Left cardiac atrium (tissue), 4 donors: Measurements from ENCODE around the gene NFKB2. TPM values are rescaled to one million over a fixed set of nuclear protein-coding genes. Genes with fewer than 3 reads are reported as not detected.

Experiments used
- ATAC-seq, 2 donors: fragments of 200-7000 bp; cut with Tn5 transposase; one replicate each; pipeline ENCODE4 v1.9.1; 2020; ENCODE audit warnings: mild to moderate bottlenecking in 2 of 2, moderate library complexity in 2 of 2
- DNase-seq: peaks from one replicate; pipeline ENCODE4 v3.0.0-alpha.2; 2020
- intact Hi-C, 2 donors: fragments of 100-400 bp; cut with DNase I; formaldehyde crosslinking; loops; one replicate each; pipeline versions ENCODE4 v1.14.1 to v1.15.1; 2022 to 2023
- microRNA-seq, 2 donors: library from miRNA; unstranded; fragments of <30 nt; microRNA quantifications; one replicate each; pipeline ENCODE4 v1.2.0, GENCODE V29; 2020
- total RNA-seq, 2 donors: library from RNA; stranded (reverse); fragmentation: NEBNext Ultra II Directional; extraction: Animal tissue kit (Norgen Biotek cat#: 25700); gene quantifications; one replicate each; pipeline ENCODE4 v1.2.1, GENCODE V29; 2021
- donor health status: DM: no; HTN: yes; CAD: no.
- donor health status: DM: no; HTN: yes; CAD: no; lungs with severe emphysema.
- donor health status: DM: yes; HTN: yes; CAD: no.
- donor health status: Dilated cardiomyopathy.

NFKB2 gene
- total RNA-seq, 2 donors from 2014 or later: 16.1 to 24.9 TPM

DNA sequence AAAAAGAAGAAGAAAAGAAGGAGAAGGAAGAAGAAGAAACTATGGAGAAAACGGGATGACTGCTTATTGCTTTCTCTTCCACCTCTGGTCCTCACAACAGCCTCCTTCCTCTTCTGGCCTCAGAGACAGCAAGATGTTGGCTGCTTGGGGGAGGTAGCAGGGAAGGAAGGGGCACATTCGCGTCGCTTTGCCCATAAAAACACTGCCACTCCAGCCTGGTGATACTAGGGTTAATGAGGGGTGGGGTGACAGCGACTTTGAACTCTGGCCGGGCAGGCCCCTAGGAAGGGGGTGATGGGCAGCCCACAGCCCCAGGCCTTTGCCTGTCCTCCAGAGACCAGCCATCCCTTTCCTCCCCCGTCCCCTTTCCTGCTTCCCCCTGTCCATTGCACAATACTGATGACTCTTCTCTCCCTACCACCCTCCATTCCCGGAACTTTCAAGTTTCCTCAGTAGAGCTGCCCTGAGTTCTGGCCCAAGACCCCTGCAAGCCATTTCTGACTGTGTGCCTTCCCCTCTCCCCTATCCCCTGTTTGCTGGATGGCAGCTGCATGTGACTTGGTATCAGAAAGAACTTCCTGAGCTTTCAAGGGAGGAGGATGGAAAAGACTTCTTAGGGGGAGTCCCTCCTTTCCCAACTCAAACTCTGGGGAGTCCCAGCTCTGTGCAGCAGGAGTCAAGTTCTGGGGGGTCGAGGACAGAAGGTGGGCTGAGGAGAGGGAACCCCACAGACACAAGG, 39.1 kb downstream of the NFKB2 start:
- peak in 1 of 2 donors; percentile 26 for ATAC-seq
- intact Hi-C loops: no loop called here
- DNase-seq: no peak

DNA sequence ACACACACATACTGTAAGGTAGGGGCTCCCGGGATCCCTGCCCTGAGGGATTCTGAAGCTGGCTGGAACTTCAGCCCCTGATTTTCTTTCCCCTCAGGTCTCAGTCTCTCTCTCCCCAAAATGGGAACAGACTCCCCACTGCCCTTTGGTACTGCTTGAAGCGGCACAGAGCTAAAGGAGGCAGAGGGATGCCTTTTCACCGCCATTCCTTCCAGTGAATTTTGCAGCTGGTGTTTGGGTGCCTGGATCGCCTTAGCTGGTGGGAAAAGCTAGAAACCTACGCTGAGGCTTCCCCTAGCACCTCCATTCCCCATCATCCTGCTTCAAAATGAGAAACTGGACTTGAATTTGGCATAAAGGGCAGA, 39.6 kb downstream of the NFKB2 start:
- intact Hi-C loops: no loop called here
- DNase-seq (no peak), ATAC-seq (no peak)

GRCh38 chr10:102435529-102436233, 40.2 kb downstream of the NFKB2 start:
- intact Hi-C loops: no loop called here
- ATAC-seq (peak in 1 of 2 donors; percentile 3), DNase-seq (peak; percentile 53)

GRCh38 chr10:102436312-102436711, 40.8 kb downstream of the NFKB2 start:
- DNase-seq (no peak), ATAC-seq (no peak)
- intact Hi-C loops: no loop called here

- DNase-seq: no peak
- no peak for ATAC-seq
- intact Hi-C loops: no loop called here
Measured at GRCh38 chr10:102437515-102437914, 42.0 kb downstream of the NFKB2 start.

- intact Hi-C loops: no loop called here
- DNase-seq (no peak), ATAC-seq (no peak)
Measured at GRCh38 chr10:102438374-102438773, 42.9 kb downstream of the NFKB2 start.

- DNase-seq: no peak
- ATAC-seq: no peak
- intact Hi-C loops: no loop called here
Measured at GRCh38 chr10:102444851-102445250, 49.3 kb downstream of the NFKB2 start.

DNA sequence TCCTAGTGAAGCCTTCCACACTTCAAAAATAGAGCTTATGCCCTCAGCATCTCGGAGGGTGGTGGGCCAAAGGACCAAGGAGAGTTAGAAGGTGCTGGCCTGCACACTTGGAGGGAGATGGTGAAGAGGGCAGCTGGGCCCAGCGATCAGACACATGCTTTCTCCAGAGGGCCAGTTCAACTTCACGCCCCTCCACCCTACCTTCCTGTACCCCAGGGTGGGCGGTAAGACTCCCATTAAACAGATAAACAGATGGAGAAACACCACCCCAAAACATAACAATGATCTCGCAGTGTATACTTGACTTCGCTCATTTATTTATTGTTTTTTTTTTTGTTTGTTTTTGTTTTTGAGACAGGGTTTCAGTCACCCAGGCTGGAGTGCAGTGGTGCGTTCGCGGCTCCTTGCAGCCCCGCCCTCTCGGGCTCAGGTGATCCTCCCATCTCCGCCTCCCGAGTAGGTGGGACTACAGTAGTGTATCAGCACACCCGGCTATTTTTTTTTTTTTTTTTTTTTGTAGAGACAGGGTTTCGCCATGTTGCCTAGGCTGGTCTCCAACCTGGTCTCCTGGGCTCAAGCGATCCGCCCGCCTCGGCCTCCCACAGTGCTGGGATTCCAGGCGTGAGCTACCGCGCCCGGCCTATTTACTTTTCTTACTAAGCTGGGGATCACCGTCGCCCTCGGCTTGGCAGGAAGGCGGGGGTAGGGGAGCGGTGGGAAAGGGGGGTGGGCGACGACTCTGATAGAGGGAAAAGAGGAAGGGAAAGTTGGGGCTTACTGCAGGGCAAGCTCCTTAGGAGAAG, 54.0 kb downstream of the NFKB2 start:
- DNase-seq: peak; percentile 79

DNA sequence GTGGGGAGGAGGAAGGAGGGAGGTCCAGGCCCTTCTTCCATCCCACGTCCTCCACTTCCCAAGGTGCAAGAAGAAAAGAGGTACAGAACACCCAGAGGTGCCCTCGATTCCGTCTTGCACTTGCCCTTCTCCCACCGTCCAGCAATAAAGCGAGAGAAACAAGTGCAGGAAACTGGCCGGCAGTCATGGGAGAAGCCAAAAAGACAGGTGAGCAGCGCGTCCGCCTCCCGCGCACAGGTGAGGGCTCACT, 54.5 kb downstream of the NFKB2 start:
- ATAC-seq (no peak), DNase-seq (no peak)
- intact Hi-C loops: no loop called here

More for the DNA sequence above, 54.0 kb downstream of the NFKB2 start:
- ATAC-seq: peak; percentile 72 to 75
- intact Hi-C loops: no loop called here

DNA sequence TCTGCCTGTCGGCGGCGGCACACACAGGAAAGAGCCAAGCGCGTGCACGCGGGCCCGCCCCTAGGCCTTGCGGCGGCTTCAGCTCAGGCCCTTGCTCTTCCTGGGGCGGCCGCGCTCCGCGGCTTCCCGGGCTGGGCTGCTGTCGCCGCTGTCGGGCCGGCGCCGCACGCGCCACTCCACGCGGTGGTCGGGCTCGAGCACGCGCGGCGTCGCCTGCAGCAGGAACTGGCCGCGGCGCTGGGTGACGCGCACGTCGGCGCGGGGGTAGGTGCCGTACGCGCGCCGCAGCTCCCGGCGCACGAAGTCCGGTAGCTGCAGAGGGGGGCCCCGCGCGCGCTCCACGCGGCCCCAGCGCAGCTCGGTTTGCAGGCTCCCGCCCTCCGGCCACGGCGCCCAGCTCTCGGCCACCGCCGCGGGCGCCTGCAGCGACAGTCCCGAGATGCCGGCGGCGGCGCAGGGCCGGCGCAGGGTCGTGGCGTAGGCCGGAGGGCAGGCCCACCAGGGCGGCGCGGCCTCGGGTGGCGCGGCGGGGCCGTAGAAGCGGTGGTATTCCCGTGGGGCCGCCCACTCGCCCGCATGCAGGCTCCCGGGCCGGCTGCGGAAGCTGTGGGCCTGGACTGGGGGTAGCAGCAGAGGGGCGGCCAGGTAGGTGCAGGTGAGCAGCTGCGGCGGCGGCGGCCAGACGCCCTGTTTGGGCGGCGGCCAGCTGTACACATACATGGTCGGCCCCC, 55.0 kb downstream of the NFKB2 start:
- ATAC-seq (peak; percentile 90 to 96), DNase-seq (peak; percentile 89)
- intact Hi-C loops: no loop called here

DNA sequence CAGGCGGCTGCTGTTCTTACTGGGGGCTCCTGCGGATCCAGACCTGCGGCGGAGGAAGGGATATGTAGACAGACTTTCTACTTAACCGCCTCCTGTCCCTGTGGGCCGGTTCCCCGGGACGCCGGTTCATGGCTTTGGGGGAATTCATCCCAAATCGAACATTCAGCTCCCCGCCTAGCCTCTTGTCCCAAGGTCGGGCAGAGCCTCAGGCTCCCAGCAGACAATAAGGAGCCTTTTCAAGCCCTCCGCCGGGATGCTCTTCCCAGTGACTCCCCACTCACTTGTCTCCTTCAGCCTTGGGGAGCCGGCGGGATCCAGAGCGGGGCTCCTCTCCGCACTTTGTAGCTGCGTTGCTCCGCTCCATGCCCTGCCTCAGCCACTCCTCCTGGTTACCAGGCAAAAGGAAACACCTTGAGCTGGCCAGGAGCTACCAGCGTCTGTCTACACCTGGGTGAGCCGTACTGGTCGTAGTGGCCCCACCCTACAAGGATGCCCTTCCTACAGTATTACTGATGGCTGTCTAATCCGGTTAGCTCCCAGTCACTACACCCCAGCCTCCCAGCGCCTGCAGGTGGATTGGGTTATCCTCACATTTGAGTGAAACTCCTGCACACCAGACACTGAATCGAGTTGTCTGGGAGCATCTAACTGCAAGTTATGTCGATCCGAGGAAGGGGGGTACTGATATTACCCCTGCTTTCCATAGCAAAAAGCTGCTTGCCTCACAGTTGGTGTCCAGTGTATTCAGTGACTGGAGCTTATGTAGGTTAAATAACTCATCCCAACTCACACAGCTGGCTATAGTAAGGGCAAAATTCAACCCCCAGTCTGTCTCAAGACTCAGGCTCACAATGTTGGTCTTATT, 55.8 kb downstream of the NFKB2 start, which contains the start of gene C10orf95:
Gene C10orf95 (minus strand): TSS at position 439 of the 865 bp plus-strand sequence. CDS start 450 bp downstream, outside the sequence.
- no peak for DNase-seq
- peak in 1 of 2 donors; percentile 3 for ATAC-seq
- intact Hi-C loops: no loop called here

Small RNA genes within 50 kb of the gene (microRNA-seq; reads per million reads assigned to microRNA genes)
- 1,228 to 1,710 reads per million in 2 donors for gene MIR146B

Other genes with a start within 250 kb of the NFKB2 start
- gene NOLC1, start 243.3 kb upstream of the NFKB2 start, total RNA-seq: 10 to 100 TPM; 26.3 to 37.6 TPM
- 1 to 10 TPM in 1 of 2 donors, not detected in 1; 1.3 TPM for gene ELOVL3, start 169.4 kb upstream of the NFKB2 start, total RNA-seq
- gene PITX3, start 154.2 kb upstream of the NFKB2 start, total RNA-seq: not detected
- 10 to 100 TPM; 27.6 to 32.4 TPM for gene GBF1, start 150.2 kb upstream of the NFKB2 start, total RNA-seq
- 1 to 10 TPM; 2.3 to 3.4 TPM for gene PSD, start 23.1 kb downstream of the NFKB2 start, total RNA-seq
- gene FBXL15, start 25.1 kb downstream of the NFKB2 start, total RNA-seq: 10 to 100 TPM; 13.1 to 14.0 TPM
- gene CUEDC2, start 36.9 kb downstream of the NFKB2 start, total RNA-seq: 10 to 100 TPM; 61.8 to 66.3 TPM
- gene C10orf95, start 55.8 kb downstream of the NFKB2 start, total RNA-seq: not detected
- 100 to 1,000 TPM in 1 of 2 donors, 10 to 100 TPM in 1; 89.2 to 101 TPM for gene ACTR1A, start 107.0 kb downstream of the NFKB2 start, total RNA-seq
- 1 to 10 TPM; 6.6 to 9.2 TPM for gene SUFU, start 108.3 kb downstream of the NFKB2 start, total RNA-seq
- 100 to 1,000 TPM; 104 to 108 TPM for gene TRIM8, start 248.8 kb downstream of the NFKB2 start, total RNA-seq